CD14-positive monocyte (primary cell): ENCODE measurements around the gene MISFA. TPM values are rescaled to one million over a fixed set of nuclear protein-coding genes. Genes with fewer than 3 reads are reported as not detected.
"Not testable (repeated sequence)": the region's sequence is repeated elsewhere in the genome, so short reads cannot be mapped to it uniquely, and the experiment has no call there.

ENCODE experiments used
- DNase-seq, 3 donors: peaks; one replicate each; pipeline ENCODE4 v3.0.0-alpha.2; 2011 to 2022
- H2AFZ ChIP-seq: 2 replicates; pipeline ENCODE4 v1.6.0; 2012; ENCODE audit warnings: mild to moderate bottlenecking, low read depth, low read length, inconsistent platforms; ENCODE audit not compliant: insufficient read depth, poor library complexity, severe bottlenecking
- H3K27ac ChIP-seq, 2 donors: 1 replicate in 1 of 2; 2 replicates in 1 of 2; pipeline ENCODE4 v1.5.1; 2012 to 2013; ENCODE audit warnings: low read length in 2 of 2, control low read depth in 1 of 2, inconsistent platforms in 1 of 2, low read depth in 1 of 2, mild to moderate bottlenecking in 1 of 2
- H3K27me3 ChIP-seq, 2 donors: one replicate each; pipeline versions ENCODE4 v1.6.0 to v1.6.1; 2011 to 2013; ENCODE audit warnings: low read length in 2 of 2; ENCODE audit not compliant: control insufficient read depth in 2 of 2, insufficient read depth in 2 of 2
- H3K36me3 ChIP-seq, 2 donors: replicated peaks in 1 of 2; 1 replicate in 1 of 2; 2 replicates in 1 of 2; pipeline versions ENCODE4 v1.5.1 to v1.6.1; 2012 to 2013; ENCODE audit warnings: low read length in 2 of 2, control low read depth in 1 of 2, inconsistent platforms in 1 of 2, mild to moderate bottlenecking in 1 of 2; ENCODE audit not compliant: insufficient read depth in 2 of 2, control insufficient read depth in 1 of 2
- H3K4me1 ChIP-seq, 2 donors: 1 replicate in 1 of 2; 2 replicates in 1 of 2; pipeline versions ENCODE4 v1.5.1 to v1.6.1; 2012 to 2013; ENCODE audit warnings: low read length in 2 of 2, control low read depth in 1 of 2, inconsistent platforms in 1 of 2, mild to moderate bottlenecking in 1 of 2, moderate library complexity in 1 of 2; ENCODE audit not compliant: insufficient read depth in 2 of 2, control insufficient read depth in 1 of 2
- H3K4me2 ChIP-seq: replicated peaks from 2 replicates; pipeline ENCODE3; 2012; ENCODE audit warnings: low read length, moderate library complexity, mild to moderate bottlenecking; ENCODE audit not compliant: poor library complexity, severe bottlenecking; ENCODE audit errors: extremely low read depth
- H3K4me3 ChIP-seq, 3 experiments: fragments of 200-600 bp in 1 of 3; sonication (generic) in 1 of 3; replicated peaks in 1 of 3; 1 replicate in 2 of 3; 2 replicates in 1 of 3; pipeline ENCODE4 v1.5.1; 2011 to 2013; ENCODE audit warnings: low read length in 3 of 3, mild to moderate bottlenecking in 3 of 3, control low read depth in 2 of 3, low read depth in 2 of 3, inconsistent platforms in 1 of 3, moderate library complexity in 1 of 3
- H3K79me2 ChIP-seq: 2 replicates; pipeline ENCODE4 v1.6.0; 2012; ENCODE audit warnings: mild to moderate bottlenecking, control low read depth, inconsistent platforms, low read length, moderate library complexity; ENCODE audit not compliant: insufficient read depth
- H3K9ac ChIP-seq: 2 replicates; pipeline ENCODE4 v1.6.0; 2017; ENCODE audit warnings: low read length, mild to moderate bottlenecking; ENCODE audit not compliant: insufficient read depth, poor library complexity, severe bottlenecking
- H3K9me3 ChIP-seq, 2 donors: replicated peaks in 1 of 2; 1 replicate in 1 of 2; 2 replicates in 1 of 2; pipeline versions ENCODE4 v1.5.1 to v1.6.1; 2012 to 2013; ENCODE audit warnings: low read length in 2 of 2, control low read depth in 1 of 2; ENCODE audit not compliant: control insufficient read depth in 1 of 2, insufficient read depth in 1 of 2
- H4K20me1 ChIP-seq: 2 replicates; pipeline ENCODE4 v1.6.0; 2012; ENCODE audit warnings: mild to moderate bottlenecking, low read length, control low read depth, moderate library complexity; ENCODE audit not compliant: insufficient read depth
- H3K27ac Mint-ChIP-seq, 7 donors: one replicate each; pipeline ENCODE4 v1.8.0; 2020; ENCODE audit warnings: mild to moderate bottlenecking in 7 of 7, mixed read lengths in 7 of 7, moderate library complexity in 6 of 7, inconsistent platforms in 2 of 7
- H3K27me3 Mint-ChIP-seq, 3 donors: one replicate each; pipeline ENCODE4 v1.8.0; 2021 to 2022; ENCODE audit warnings: low read depth in 3 of 3, mild to moderate bottlenecking in 3 of 3, mixed read lengths in 3 of 3, moderate library complexity in 3 of 3, inconsistent platforms in 1 of 3
- H3K36me3 Mint-ChIP-seq, 2 donors: one replicate each; pipeline ENCODE4 v1.8.0; 2020; ENCODE audit warnings: mixed read lengths in 2 of 2, inconsistent platforms in 1 of 2, mild to moderate bottlenecking in 1 of 2
- H3K4me1 Mint-ChIP-seq: one replicate; pipeline ENCODE4 v1.8.0; 2020; ENCODE audit warnings: mild to moderate bottlenecking, mixed read lengths
- H3K4me3 Mint-ChIP-seq, 2 donors: one replicate each; pipeline ENCODE4 v1.8.0; 2020; ENCODE audit warnings: mild to moderate bottlenecking in 2 of 2, mixed read lengths in 2 of 2, moderate library complexity in 1 of 2
- H3K9me3 Mint-ChIP-seq, 7 donors: one replicate each; pipeline ENCODE4 v1.8.0; 2020 to 2022; ENCODE audit warnings: mixed read lengths in 7 of 7, mild to moderate bottlenecking in 6 of 7, moderate library complexity in 6 of 7, inconsistent platforms in 2 of 7
- CTCF ChIP-seq: fragments of 200-600 bp; IDR thresholded peaks from one replicate; pipeline ENCODE4 v1.8.0; 2022; ENCODE audit warnings: antibody characterized with exemption, mild to moderate bottlenecking
- WGBS: methylation state at CpG from one replicate; pipeline ENCODE4 v1.1.5; 2013; ENCODE audit warnings: missing lambda C conversion rate; ENCODE audit not compliant: insufficient coverage; 5-methylcytosine and 5-hydroxymethylcytosine counted together
- intact Hi-C, 2 donors: fragments of 100-400 bp; cut with micrococcal nuclease; formaldehyde crosslinking; loops; one replicate each; pipeline versions ENCODE4 v1.15.0 to v1.15.1; 2023
- polyA plus RNA-seq, 3 donors: library from polyadenylated mRNA; depleted of rRNA in 1 of 3; unstranded in 2 of 3; stranded (reverse) in 1 of 3; fragments of 300-500 nt in 2 of 3; fragments of >200 nt in 1 of 3; fragmentation: Illumina TruSeq in 2 of 3; gene quantifications; 1 replicate in 2 of 3; 2 replicates in 1 of 3; pipeline ENCODE4 v1.2.3, GENCODE V29; 2012 to 2021

MISFA gene
- polyA plus RNA-seq, 3 donors = 0.43 TPM; not detected in 2

GRCh38 chr11:18590571-18590970 lies 9.0 kb upstream of the MISFA start:
- no peak overlapping the region for H3K27ac Mint-ChIP-seq
- no peaks in the 10 kb centered on the region for H3K9me3 Mint-ChIP-seq
- Histone ChIP-seq H3K9me3 (no peaks in the 10 kb centered on the region), H3K4me1 (peaks cover 21 to 22% of the 10 kb centered on the region in 2 donors), H3K4me2 (no peak overlapping the region), H3K27me3 (no peaks in the 10 kb centered on the region), H3K9ac (no peak overlapping the region), H3K27ac (no peak overlapping the region), H2AFZ (no peak overlapping the region), H4K20me1 (no peaks in the 10 kb centered on the region), H3K79me2 (peaks cover 31% of the 10 kb centered on the region), H3K4me3 (no peak overlapping the region), H3K36me3 (peaks cover 0 to 4% of the 10 kb centered on the region in 2 donors)
- intact Hi-C loops = no loop called here
- H3K4me1 Mint-ChIP-seq = peaks cover 7% of the 10 kb centered on the region
- 100% methylated on average over 1 of the region's 2 CpGs for WGBS
- no peak for DNase-seq
- H3K4me3 Mint-ChIP-seq = no peak overlapping the region
- TF ChIP-seq CTCF = no peak
- H3K27me3 Mint-ChIP-seq = no peaks in the 10 kb centered on the region
- peaks cover 0 to 4% of the 10 kb centered on the region in 2 donors for H3K36me3 Mint-ChIP-seq

- H3K4me1 Mint-ChIP-seq, H3K27me3 ChIP-seq, H4K20me1 ChIP-seq, intact Hi-C loops, H2AFZ ChIP-seq, H3K9ac ChIP-seq, H3K36me3 Mint-ChIP-seq, H3K27ac ChIP-seq, H3K4me3 ChIP-seq, H3K4me2 ChIP-seq, H3K27ac Mint-ChIP-seq, H3K4me3 Mint-ChIP-seq, H3K27me3 Mint-ChIP-seq, H3K79me2 ChIP-seq, H3K9me3 Mint-ChIP-seq, H3K9me3 ChIP-seq, DNase-seq, H3K36me3 ChIP-seq, H3K4me1 ChIP-seq: not testable (repeated sequence)
- no CpG with 5 or more reads among the region's 5 CpGs for WGBS
Measured at GRCh38 chr11:18594088-18594487, 5.5 kb upstream of the MISFA start.
